ENCODE measurements around the gene IGF1. TPM values are rescaled to one million over a fixed set of nuclear protein-coding genes. Genes with fewer than 3 reads are reported as not detected.

IGF1 gene
- total RNA-seq, 1 experiment from 2014 or later = 0.42 TPM

DNA sequence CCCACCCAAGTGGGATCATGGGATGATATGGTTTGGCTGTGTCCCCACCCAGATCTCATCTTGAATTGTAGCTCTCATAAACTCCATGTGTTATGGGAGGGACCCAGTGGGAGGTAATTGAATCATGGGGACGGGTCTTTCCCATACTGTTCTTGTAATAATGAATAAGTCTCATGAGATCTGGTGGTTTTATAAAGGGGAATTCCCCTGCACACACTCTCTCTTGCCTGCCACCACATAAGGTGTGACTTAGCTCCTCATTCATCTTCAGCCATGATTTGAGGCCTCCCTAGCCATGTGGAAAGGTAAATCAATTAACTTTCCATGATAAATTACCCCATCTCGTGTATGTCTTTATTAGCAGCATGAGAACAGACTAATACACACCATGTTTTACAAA, 109.2 kb downstream of the IGF1 start (continued):
- TF ChIP-seq, protein P1, sequence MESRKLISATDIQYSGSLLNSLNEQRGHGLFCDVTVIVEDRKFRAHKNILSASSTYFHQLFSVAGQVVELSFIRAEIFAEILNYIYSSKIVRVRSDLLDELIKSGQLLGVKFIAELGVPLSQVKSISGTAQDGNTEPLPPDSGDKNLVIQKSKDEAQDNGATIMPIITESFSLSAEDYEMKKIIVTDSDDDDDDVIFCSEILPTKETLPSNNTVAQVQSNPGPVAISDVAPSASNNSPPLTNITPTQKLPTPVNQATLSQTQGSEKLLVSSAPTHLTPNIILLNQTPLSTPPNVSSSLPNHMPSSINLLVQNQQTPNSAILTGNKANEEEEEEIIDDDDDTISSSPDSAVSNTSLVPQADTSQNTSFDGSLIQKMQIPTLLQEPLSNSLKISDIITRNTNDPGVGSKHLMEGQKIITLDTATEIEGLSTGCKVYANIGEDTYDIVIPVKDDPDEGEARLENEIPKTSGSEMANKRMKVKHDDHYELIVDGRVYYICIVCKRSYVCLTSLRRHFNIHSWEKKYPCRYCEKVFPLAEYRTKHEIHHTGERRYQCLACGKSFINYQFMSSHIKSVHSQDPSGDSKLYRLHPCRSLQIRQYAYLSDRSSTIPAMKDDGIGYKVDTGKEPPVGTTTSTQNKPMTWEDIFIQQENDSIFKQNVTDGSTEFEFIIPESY (IDR thresholded peaks at IDR 0.05; ENCODE audit: extremely low read depth, insufficient replicate concordance, low read length) = no peak
- TF ChIP-seq, protein P2, sequence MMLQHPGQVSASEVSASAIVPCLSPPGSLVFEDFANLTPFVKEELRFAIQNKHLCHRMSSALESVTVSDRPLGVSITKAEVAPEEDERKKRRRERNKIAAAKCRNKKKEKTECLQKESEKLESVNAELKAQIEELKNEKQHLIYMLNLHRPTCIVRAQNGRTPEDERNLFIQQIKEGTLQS (IDR thresholded peaks at IDR 0.05) = no peak
- no peak for TF ChIP-seq EGR1 (IDR thresholded peaks at IDR 0.05; ENCODE audit: low read depth)
- no peak for TF ChIP-seq CEBPB (IDR thresholded peaks at IDR 0.05; ENCODE audit: low read depth)
- TF ChIP-seq, protein P3, sequence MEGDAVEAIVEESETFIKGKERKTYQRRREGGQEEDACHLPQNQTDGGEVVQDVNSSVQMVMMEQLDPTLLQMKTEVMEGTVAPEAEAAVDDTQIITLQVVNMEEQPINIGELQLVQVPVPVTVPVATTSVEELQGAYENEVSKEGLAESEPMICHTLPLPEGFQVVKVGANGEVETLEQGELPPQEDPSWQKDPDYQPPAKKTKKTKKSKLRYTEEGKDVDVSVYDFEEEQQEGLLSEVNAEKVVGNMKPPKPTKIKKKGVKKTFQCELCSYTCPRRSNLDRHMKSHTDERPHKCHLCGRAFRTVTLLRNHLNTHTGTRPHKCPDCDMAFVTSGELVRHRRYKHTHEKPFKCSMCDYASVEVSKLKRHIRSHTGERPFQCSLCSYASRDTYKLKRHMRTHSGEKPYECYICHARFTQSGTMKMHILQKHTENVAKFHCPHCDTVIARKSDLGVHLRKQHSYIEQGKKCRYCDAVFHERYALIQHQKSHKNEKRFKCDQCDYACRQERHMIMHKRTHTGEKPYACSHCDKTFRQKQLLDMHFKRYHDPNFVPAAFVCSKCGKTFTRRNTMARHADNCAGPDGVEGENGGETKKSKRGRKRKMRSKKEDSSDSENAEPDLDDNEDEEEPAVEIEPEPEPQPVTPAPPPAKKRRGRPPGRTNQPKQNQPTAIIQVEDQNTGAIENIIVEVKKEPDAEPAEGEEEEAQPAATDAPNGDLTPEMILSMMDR (IDR thresholded peaks at IDR 0.05 in 2 of 3, conservative IDR thresholded peaks at IDR 0.05 in 1 of 3; ENCODE audit: borderline replicate concordance in 1 of 3, insufficient read depth in 1 of 3, low read depth in 2 of 3, low read length in 2 of 3) = no peak
- no peak for TF ChIP-seq RAD21 (IDR thresholded peaks at IDR 0.05; ENCODE audit: low read depth)
- no peak for TF ChIP-seq SIN3A (IDR thresholded peaks at IDR 0.05; ENCODE audit: low read depth)
- no peak for TF ChIP-seq SRF (IDR thresholded peaks at IDR 0.05; ENCODE audit: low read depth)
- TF ChIP-seq SP1 (IDR thresholded peaks at IDR 0.05; ENCODE audit: low read depth) = no peak

DNA sequence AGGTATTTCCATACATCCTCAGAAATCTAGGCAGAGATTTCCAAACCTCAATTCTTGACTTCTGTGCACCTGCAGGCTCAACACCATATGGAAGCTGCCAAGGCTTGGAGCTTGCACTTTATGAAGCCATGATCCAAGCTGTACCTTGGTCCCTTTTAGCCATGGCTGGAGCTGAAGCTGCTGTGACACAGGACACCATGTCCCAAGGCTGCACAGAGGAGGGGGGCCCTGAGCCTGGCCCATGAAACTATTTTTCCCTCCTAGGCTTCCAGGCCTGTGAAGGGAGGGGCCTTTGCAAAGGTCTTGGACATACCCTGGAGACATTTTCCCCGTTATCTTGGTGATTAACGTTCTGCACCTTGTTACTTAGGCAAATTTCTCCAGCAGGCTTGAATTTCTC, 110.5 kb downstream of the IGF1 start:
- intact Hi-C loops (cut with micrococcal nuclease) = no loop called here
- CTCF ChIA-PET = no interaction called here
- no peaks in the 10 kb centered on the region for H3K9me2 ChIP-seq (ENCODE audit: insufficient read depth)
- H3K4me1 ChIP-seq (ENCODE audit: control insufficient read depth in 1 of 2, insufficient read depth in 2 of 2, low read length in 2 of 2) = no peaks in the 10 kb centered on the region
- H3K9me3 ChIP-seq (ENCODE audit: control insufficient read depth in 1 of 2, insufficient read depth in 1 of 2, low read depth in 1 of 2, low read length in 2 of 2) = no peaks in the 10 kb centered on the region; a peak in 1 of 4 replicates
- no peaks in the 10 kb centered on the region for H3K79me2 ChIP-seq (ENCODE audit: insufficient read depth, low read length)
- H3K27me3 ChIP-seq (ENCODE audit: insufficient read depth, low read length) = no peaks in the 10 kb centered on the region
- H3K4me2 ChIP-seq (ENCODE audit: low read length) = no peak overlapping the region
- TF ChIP-seq, protein P2 (IDR thresholded peaks at IDR 0.05) = no peak
- TF ChIP-seq, protein P1 (IDR thresholded peaks at IDR 0.05; ENCODE audit: extremely low read depth, insufficient replicate concordance, low read length) = no peak
- TF ChIP-seq EZH2phosphoT487 (IDR thresholded peaks at IDR 0.05; ENCODE audit: borderline replicate concordance) (no peak), ZFX (IDR thresholded peaks at IDR 0.05) (no peak), EZH2 (IDR thresholded peaks at IDR 0.05) (no peak), FOSL1 (IDR thresholded peaks at IDR 0.05; ENCODE audit: low read depth) (no peak)
- H3K9ac ChIP-seq (ENCODE audit: low read length) = no peak overlapping the region
- POLR2A ChIA-PET = no interaction called here
- H2AFZ ChIP-seq (ENCODE audit: low read depth, low read length, poor library complexity, severe bottlenecking) = no peak overlapping the region
- no peak for ATAC-seq
- H3K4me3 ChIP-seq (replicated peaks in 1 of 2; ENCODE audit: low read depth in 1 of 2, low read length in 2 of 2) = no peak overlapping the region
- RAD21 ChIA-PET (ENCODE audit: low non-redundant PET in 1 of 2, low total read pairs in 2 of 2, uncharacterized antibody in 2 of 2, unreplicated experiment in 2 of 2) = no interaction called here
- H3K27ac ChIP-seq (ENCODE audit: low read depth, low read length) = no peak overlapping the region
- no TSS peak for BruUV-seq (replicated peaks)
- H4K20me1 ChIP-seq (ENCODE audit: insufficient read depth) = no peaks in the 10 kb centered on the region
- no peak for DNase-seq (ENCODE audit: low read depth, low spot score)
- no peaks in the 10 kb centered on the region for H3K36me3 ChIP-seq (ENCODE audit: control insufficient read depth in 1 of 2, insufficient read depth in 2 of 2, low read length in 2 of 2)
